Endothelial cell of umbilical vein (primary cell): ENCODE measurements around the gene IGFBP4. TPM values are rescaled to one million over a fixed set of nuclear protein-coding genes. Genes with fewer than 3 reads are reported as not detected.

Source experiments
- BruUV-seq: library from RNA; stranded (reverse); fragments of 400-500 nt; replicated peaks from 2 replicates; lab custom pipeline; 2021; lab: Mats Ljungman, UMichigan
- CTCF ChIA-PET: fragments of 300-600, 350-600 bp; sonication (Branson Sonifier 250); formaldehyde crosslinking; loops from one replicate; lab custom pipeline; 2021; ENCODE audit warnings: antibody characterized with exemption, inconsistent platforms; lab: Charles Lee
- POLR2A ChIA-PET: fragments of 300-600, 350-600 bp; sonication (Branson Sonifier 250); formaldehyde crosslinking; loops from one replicate; lab custom pipeline; 2021; ENCODE audit warnings: antibody characterized with exemption, inconsistent platforms; lab: Charles Lee
- DNase-seq: peaks from one replicate; pipeline ENCODE4 v3.0.0-alpha.2; 2011; ENCODE audit warnings: low read depth, low spot score
- FAIRE-seq: peaks from 2 replicates; lab custom pipeline; 2011; peaks lifted over from hg19 to GRCh38; lab: Jason Lieb, UNC
- H2AFZ ChIP-seq: 2 replicates; pipeline ENCODE4 v1.6.0; 2012; ENCODE audit warnings: low read depth, low read length, control low read depth, inconsistent platforms
- H3K27ac ChIP-seq: 2 replicates; pipeline ENCODE4 v1.5.1; 2011; ENCODE audit warnings: low read depth, mild to moderate bottlenecking, control low read depth, low read length, moderate library complexity; ENCODE audit not compliant: insufficient read depth
- H3K27me3 ChIP-seq, 2 experiments: 2 replicates each; pipeline versions ENCODE4 v1.6.0 to v1.6.1; 2011; ENCODE audit warnings: low read length in 2 of 2, mixed read lengths in 1 of 2; ENCODE audit not compliant: control insufficient read depth in 2 of 2, insufficient read depth in 2 of 2
- H3K36me3 ChIP-seq, 2 experiments: 2 replicates in 1 of 2; 3 replicates in 1 of 2; pipeline ENCODE4 v1.5.1; 2011; ENCODE audit warnings: low read length in 2 of 2, mild to moderate bottlenecking in 1 of 2, moderate library complexity in 1 of 2; ENCODE audit not compliant: control insufficient read depth in 2 of 2, insufficient read depth in 2 of 2; ENCODE audit errors: extremely low read depth in 1 of 2
- H3K4me1 ChIP-seq: 3 replicates; pipeline ENCODE4 v1.5.1; 2011; ENCODE audit warnings: mild to moderate bottlenecking, low read length; ENCODE audit not compliant: control insufficient read depth, insufficient read depth; ENCODE audit errors: extremely low read depth
- H3K4me2 ChIP-seq: 2 replicates; pipeline ENCODE4 v1.6.1; 2011; ENCODE audit warnings: low read length, control low read depth, mixed read lengths; ENCODE audit not compliant: insufficient read depth
- H3K4me3 ChIP-seq, 3 experiments: fragments of 200-600 bp in 1 of 3; sonication (generic), shearing (Covaris generic) in 1 of 3; replicated peaks in 1 of 3; 2 replicates each; pipeline ENCODE4 v1.5.1; 2011 to 2016; ENCODE audit warnings: control low read depth in 3 of 3, low read length in 3 of 3, mild to moderate bottlenecking in 2 of 3, inconsistent platforms in 1 of 3, low read depth in 1 of 3, moderate library complexity in 1 of 3; ENCODE audit not compliant: insufficient read depth in 1 of 3
- H3K79me2 ChIP-seq: 2 replicates; pipeline ENCODE4 v1.6.0; 2012; ENCODE audit warnings: low read length, inconsistent platforms; ENCODE audit not compliant: control insufficient read depth, insufficient read depth
- H3K9ac ChIP-seq: replicated peaks from 2 replicates; pipeline ENCODE3; 2011; ENCODE audit warnings: low read length, control low read depth; ENCODE audit not compliant: insufficient read depth; ENCODE audit errors: extremely low read depth
- H3K9me1 ChIP-seq: replicated peaks from 3 replicates; pipeline ENCODE4 v1.6.0; 2011; ENCODE audit warnings: mild to moderate bottlenecking, low read length; ENCODE audit not compliant: control insufficient read depth, insufficient read depth; ENCODE audit errors: extremely low read depth
- H3K9me3 ChIP-seq: replicated peaks from 2 replicates; pipeline ENCODE4 v1.5.1; 2012; ENCODE audit warnings: low read length, inconsistent platforms; ENCODE audit not compliant: control insufficient read depth, insufficient read depth
- H4K20me1 ChIP-seq: replicated peaks from 2 replicates; pipeline ENCODE3; 2011; ENCODE audit warnings: mild to moderate bottlenecking, low read length; ENCODE audit not compliant: control insufficient read depth, insufficient read depth; ENCODE audit errors: extremely low read depth
- EZH2 ChIP-seq: IDR thresholded peaks from 2 replicates; pipeline ENCODE4 v1.6.1; 2012; ENCODE audit warnings: borderline replicate concordance, low read depth, mild to moderate bottlenecking, moderate library complexity, low read length, inconsistent platforms; ENCODE audit not compliant: severe bottlenecking
- FOS ChIP-seq: IDR thresholded peaks from 2 replicates; pipeline ENCODE4 v1.6.1; 2011; ENCODE audit warnings: mild to moderate bottlenecking, low read length, moderate library complexity, borderline replicate concordance; ENCODE audit not compliant: insufficient read depth
- GATA2 ChIP-seq: IDR thresholded peaks from 2 replicates; pipeline ENCODE4 v1.7.0; 2011; ENCODE audit warnings: low read depth, mild to moderate bottlenecking, moderate library complexity, mixed read lengths, low read length; ENCODE audit not compliant: insufficient read length, insufficient read depth
- JUN ChIP-seq: IDR thresholded peaks from 2 replicates; pipeline ENCODE4 v1.6.1; 2011; ENCODE audit warnings: borderline replicate concordance, low read depth; ENCODE audit not compliant: insufficient read length, insufficient read depth
- MAX ChIP-seq: IDR thresholded peaks from 2 replicates; pipeline ENCODE4 v1.6.1; 2011; ENCODE audit not compliant: insufficient read depth, insufficient read length
- MYC ChIP-seq: IDR thresholded peaks from one replicate; pipeline ENCODE4 v1.6.1; 2011; ENCODE audit warnings: mild to moderate bottlenecking, low read depth, low read length
- POLR2A ChIP-seq: IDR thresholded peaks from 2 replicates; pipeline ENCODE4 v1.6.1; 2012; ENCODE audit warnings: low read depth, mild to moderate bottlenecking, control low read depth, low read length
- POLR2AphosphoS5 ChIP-seq: IDR thresholded peaks from 2 replicates; pipeline ENCODE4 v1.6.1; 2012; ENCODE audit warnings: low read depth, mild to moderate bottlenecking, control low read depth, low read length, moderate library complexity; ENCODE audit not compliant: insufficient read depth
- dilution Hi-C: fragments of 300-500 bp; cut with MboI; formaldehyde crosslinking; loops from one replicate; pipeline ENCODE4 v1.15.0; 2019; ENCODE audit warnings: low sequenced_read_pairs; ENCODE audit not compliant: extremely low pct_ligation_motif_present
- intact Hi-C: fragments of 100-400 bp; cut with micrococcal nuclease; formaldehyde crosslinking; loops from one replicate; pipeline ENCODE4 v1.10.0; 2022
- polyA plus RNA-seq, 4 experiments: library from polyadenylated mRNA; depleted of rRNA in 3 of 4; stranded (reverse) in 3 of 4; unstranded in 1 of 4; fragments of >200 nt; gene quantifications; 2 replicates each; pipeline versions ENCODE4 v1.2.1 to v1.2.3, GENCODE V29; 2011 to 2012; ENCODE audit warnings: missing spikeins in 1 of 4
- total RNA-seq: library from RNA; stranded (reverse); gene quantifications from 2 replicates; pipeline ENCODE4 v1.2.3, GENCODE V29; 2021
- TF ChIP-seq, protein P1 (sequence below), 2 donors: IDR thresholded peaks; 1 replicate in 1 of 2; 2 replicates in 1 of 2; pipeline ENCODE4 v1.5.1; 2011; ENCODE audit warnings: low read length in 2 of 2, mild to moderate bottlenecking in 2 of 2, moderate library complexity in 2 of 2, control low read depth in 1 of 2, inconsistent platforms in 1 of 2, low read depth in 1 of 2; ENCODE audit not compliant: insufficient read depth in 1 of 2; ENCODE audit errors: extremely low read depth in 1 of 2

Gene IGFBP4
- total and polyA plus RNA-seq, 2 donors (not counting 3 experiments of a cell fraction or from before 2014, with no cell fraction given), result 377 to 618 TPM

DNA sequence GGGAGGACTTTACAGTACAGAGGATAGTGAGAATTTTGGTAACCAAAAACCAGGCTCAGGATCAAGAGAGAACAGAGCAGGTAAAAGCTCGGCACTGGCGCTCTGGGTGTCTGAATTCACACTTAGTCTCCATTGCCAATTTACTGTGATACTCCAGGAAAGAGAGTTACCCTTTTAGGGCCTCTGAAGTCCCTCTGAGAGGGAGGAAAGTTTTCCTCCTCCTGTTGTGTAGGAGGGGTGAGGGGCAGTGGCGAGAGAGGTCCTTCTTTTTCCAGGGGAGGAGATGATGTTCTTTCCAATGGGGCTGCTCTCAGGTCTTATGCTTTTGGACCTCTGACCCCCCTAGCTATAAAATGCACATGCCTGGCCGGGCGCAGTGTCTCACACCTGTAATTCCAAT is 63.5 kb downstream of the IGFBP4 start:
- Histone ChIP-seq H3K9ac (no peak overlapping the region), H3K9me1 (no peaks in the 10 kb centered on the region), H3K4me3 (no peak overlapping the region), H3K36me3 (no peaks in the 10 kb centered on the region), H2AFZ (no peak overlapping the region), H3K27me3 (peaks cover 0 to 6% of the 10 kb centered on the region in 2 experiments), H3K4me1 (no peaks in the 10 kb centered on the region), H3K79me2 (no peaks in the 10 kb centered on the region), H3K4me2 (no peak overlapping the region), H4K20me1 (no peaks in the 10 kb centered on the region), H3K27ac (no peak overlapping the region), H3K9me3 (no peaks in the 10 kb centered on the region)
- no TSS peak for BruUV-seq
- DNase-seq (no peak), FAIRE-seq (no peak)
- ChIA-PET CTCF (interaction anchor here (1.8 to 3.3 kb wide), 2 partner anchors 26 to 31 kb away, joined by 4 to 28 read pairs; no protein-coding TSS in a partner anchor), POLR2A (no interaction called here)
- dilution Hi-C loops (no loop called here), intact Hi-C loops (no loop called here)
- TF ChIP-seq JUN, result no peak
- TF ChIP-seq POLR2AphosphoS5, result no peak
- TF ChIP-seq EZH2, result no peak
- no peak for TF ChIP-seq MAX
- TF ChIP-seq, protein P1, sequence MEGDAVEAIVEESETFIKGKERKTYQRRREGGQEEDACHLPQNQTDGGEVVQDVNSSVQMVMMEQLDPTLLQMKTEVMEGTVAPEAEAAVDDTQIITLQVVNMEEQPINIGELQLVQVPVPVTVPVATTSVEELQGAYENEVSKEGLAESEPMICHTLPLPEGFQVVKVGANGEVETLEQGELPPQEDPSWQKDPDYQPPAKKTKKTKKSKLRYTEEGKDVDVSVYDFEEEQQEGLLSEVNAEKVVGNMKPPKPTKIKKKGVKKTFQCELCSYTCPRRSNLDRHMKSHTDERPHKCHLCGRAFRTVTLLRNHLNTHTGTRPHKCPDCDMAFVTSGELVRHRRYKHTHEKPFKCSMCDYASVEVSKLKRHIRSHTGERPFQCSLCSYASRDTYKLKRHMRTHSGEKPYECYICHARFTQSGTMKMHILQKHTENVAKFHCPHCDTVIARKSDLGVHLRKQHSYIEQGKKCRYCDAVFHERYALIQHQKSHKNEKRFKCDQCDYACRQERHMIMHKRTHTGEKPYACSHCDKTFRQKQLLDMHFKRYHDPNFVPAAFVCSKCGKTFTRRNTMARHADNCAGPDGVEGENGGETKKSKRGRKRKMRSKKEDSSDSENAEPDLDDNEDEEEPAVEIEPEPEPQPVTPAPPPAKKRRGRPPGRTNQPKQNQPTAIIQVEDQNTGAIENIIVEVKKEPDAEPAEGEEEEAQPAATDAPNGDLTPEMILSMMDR (IDR thresholded peaks at IDR 0.05; ENCODE audit: extremely low read depth in 1 of 2, insufficient read depth in 1 of 2, low read depth in 1 of 2, low read length in 2 of 2), result no peak
- no peak for TF ChIP-seq GATA2
- no peak for TF ChIP-seq POLR2A
- TF ChIP-seq MYC, result no peak
- no peak for TF ChIP-seq FOS

Other genes starting within 250 kb of the IGFBP4 start
- gene WIPF2, start 224.1 kb upstream of the IGFBP4 start, total RNA-seq, result 29.0 and 30.4 TPM in 2 replicates
- gene WIPF2, start 224.1 kb upstream of the IGFBP4 start, polyA plus RNA-seq, result 8.4 and 10.4 TPM in 2 replicates
- gene CDC6, start 155.6 kb upstream of the IGFBP4 start, total RNA-seq, result 49.9 and 55.2 TPM in 2 replicates
- gene CDC6, start 155.6 kb upstream of the IGFBP4 start, polyA plus RNA-seq, result 13.4 and 15.5 TPM in 2 replicates
- 37.8 and 43.4 TPM in 2 replicates for gene RARA, start 134.3 kb upstream of the IGFBP4 start, total RNA-seq
- 11.2 and 11.9 TPM in 2 replicates for gene RARA, start 134.3 kb upstream of the IGFBP4 start, polyA plus RNA-seq
- gene GJD3, start 78.7 kb upstream of the IGFBP4 start, total RNA-seq, result 0.39 and 0.40 TPM in 2 replicates
- 0.10 TPM in 1 of 2 replicates, not detected in the other for gene GJD3, start 78.7 kb upstream of the IGFBP4 start, polyA plus RNA-seq
- gene TOP2A, start 25.6 kb upstream of the IGFBP4 start, total RNA-seq, result 149 and 160 TPM in 2 replicates
- 25.5 and 31.3 TPM in 2 replicates for gene TOP2A, start 25.6 kb upstream of the IGFBP4 start, polyA plus RNA-seq
- not detected in 2 replicates for gene TNS4, start 58.2 kb downstream of the IGFBP4 start, total RNA-seq
- not detected in 2 replicates for gene TNS4, start 58.2 kb downstream of the IGFBP4 start, polyA plus RNA-seq
- 0.30 TPM in 1 of 2 replicates, not detected in the other for gene CCR7, start 122.0 kb downstream of the IGFBP4 start, total RNA-seq
- gene CCR7, start 122.0 kb downstream of the IGFBP4 start, polyA plus RNA-seq, result 0.18 and 0.25 TPM in 2 replicates
- 120 and 127 TPM in 2 replicates for gene SMARCE1, start 204.4 kb downstream of the IGFBP4 start, total RNA-seq
- 21.5 and 28.4 TPM in 2 replicates for gene SMARCE1, start 204.4 kb downstream of the IGFBP4 start, polyA plus RNA-seq
- not detected in 2 replicates for gene KRT222, start 221.7 kb downstream of the IGFBP4 start, total RNA-seq
- not detected in 2 replicates for gene KRT222, start 221.7 kb downstream of the IGFBP4 start, polyA plus RNA-seq